HEK293 (cell line): ENCODE measurements around the gene SULF2.

ENCODE experiments used
- CTCF ChIA-PET: fragments of 350-600 bp; formaldehyde crosslinking; extraction: SDS; loops from one replicate; lab custom pipeline; 2021; ENCODE audit warnings: antibody characterized with exemption; lab: Yijun Ruan, JAX
- POLR2A ChIA-PET: fragments of 300-600 bp; formaldehyde crosslinking; extraction: SDS; loops from one replicate; lab custom pipeline; 2020; ENCODE audit warnings: antibody characterized with exemption, inconsistent platforms; lab: Yijun Ruan, JAX
- H3K27ac ChIP-seq: fragments of 200-500 bp; sonication (Bioruptor generic); 2 replicates; pipeline ENCODE4 v1.5.1; 2014; ENCODE audit warnings: low read depth, low read length, control low read depth, inconsistent platforms; ENCODE audit errors: extremely low read depth
- H3K36me3 ChIP-seq, 2 experiments: fragments of 200-500 bp in 1 of 2; sonication (Bioruptor generic) in 1 of 2; 1 replicate in 1 of 2; 2 replicates in 1 of 2; pipeline ENCODE4 v1.5.1; 2014 to 2017; ENCODE audit warnings: inconsistent platforms in 2 of 2, low read length in 2 of 2; ENCODE audit not compliant: control insufficient read depth in 2 of 2, insufficient read depth in 1 of 2
- H3K4me1 ChIP-seq: fragments of 200-500 bp; sonication (Bioruptor generic); 2 replicates; pipeline ENCODE4 v1.5.1; 2014; ENCODE audit warnings: mild to moderate bottlenecking, low read length, inconsistent platforms; ENCODE audit not compliant: control insufficient read depth, insufficient read depth
- H3K4me3 ChIP-seq: 2 replicates; pipeline ENCODE4 v1.5.1; 2011; ENCODE audit warnings: low read depth, mild to moderate bottlenecking, control low read depth, low read length, moderate library complexity
- H3K9me3 ChIP-seq: fragments of 200-500 bp; sonication (Bioruptor generic); 2 replicates; pipeline ENCODE4 v1.5.1; 2014; ENCODE audit warnings: low read depth, low read length, inconsistent platforms; ENCODE audit not compliant: control insufficient read depth, insufficient read depth
- BCL11A ChIP-seq: fragments of 450-650 bp; formaldehyde crosslinking; IDR thresholded peaks from 2 replicates; pipeline ENCODE4 v1.5.1; 2016; ENCODE audit warnings: low read depth, missing biosample characterization, missing genetic modification characterization
- GFI1B ChIP-seq: fragments of 450-650 bp; formaldehyde crosslinking; IDR thresholded peaks from 2 replicates; pipeline ENCODE4 v1.5.1; 2016; ENCODE audit warnings: missing biosample characterization, missing genetic modification characterization
- GLI2 ChIP-seq: fragments of 450-650 bp; formaldehyde crosslinking; IDR thresholded peaks from 2 replicates; pipeline ENCODE4; 2017; ENCODE audit warnings: missing biosample characterization, missing genetic modification characterization, low read depth, borderline replicate concordance
- GLIS1 ChIP-seq: fragments of 450-650 bp; formaldehyde crosslinking; IDR thresholded peaks from 2 replicates; pipeline ENCODE4 v1.5.1; 2016; ENCODE audit warnings: missing biosample characterization, missing genetic modification characterization
- KLF7 ChIP-seq: fragments of 450-650 bp; formaldehyde crosslinking; IDR thresholded peaks from 2 replicates; pipeline ENCODE4 v1.5.1; 2016; ENCODE audit warnings: missing biosample characterization, missing genetic modification characterization, borderline replicate concordance
- RBAK ChIP-seq: fragments of 450-650 bp; formaldehyde crosslinking; IDR thresholded peaks from 2 replicates; pipeline ENCODE4 v1.5.1; 2016; ENCODE audit warnings: missing biosample characterization, missing genetic modification characterization
- SCRT1 ChIP-seq: fragments of 450-650 bp; formaldehyde crosslinking; IDR thresholded peaks from 2 replicates; pipeline ENCODE4 v1.5.1; 2016; ENCODE audit warnings: missing biosample characterization, missing genetic modification characterization, borderline replicate concordance
- YY1 ChIP-seq: fragments of 450-650 bp; formaldehyde crosslinking; IDR thresholded peaks from 2 replicates; pipeline ENCODE4 v1.5.1; 2018; ENCODE audit warnings: missing biosample characterization, missing genetic modification characterization
- YY2 ChIP-seq: fragments of 450-650 bp; formaldehyde crosslinking; IDR thresholded peaks from 2 replicates; pipeline ENCODE4 v1.5.1; 2016; ENCODE audit warnings: missing biosample characterization, missing genetic modification characterization
- ZFP3 ChIP-seq: fragments of 450-650 bp; formaldehyde crosslinking; IDR thresholded peaks from 2 replicates; pipeline ENCODE4 v1.5.1; 2016; ENCODE audit warnings: low read depth, missing biosample characterization, missing genetic modification characterization
- ZNF157 ChIP-seq: fragments of 450-650 bp; formaldehyde crosslinking; IDR thresholded peaks from 2 replicates; pipeline ENCODE4 v1.5.1; 2016; ENCODE audit warnings: missing biosample characterization, missing genetic modification characterization
- ZNF169 ChIP-seq: fragments of 450-650 bp; formaldehyde crosslinking; IDR thresholded peaks from 2 replicates; pipeline ENCODE4 v1.5.1; 2016; ENCODE audit warnings: missing biosample characterization, missing genetic modification characterization
- ZNF184 ChIP-seq: fragments of 450-650 bp; IDR thresholded peaks from 2 replicates; pipeline ENCODE4 v1.5.1; 2018; ENCODE audit warnings: missing biosample characterization, mild to moderate bottlenecking, missing genetic modification characterization
- ZNF266 ChIP-seq: fragments of 450-650 bp; formaldehyde crosslinking; IDR thresholded peaks from 2 replicates; pipeline ENCODE4 v1.5.1; 2016; ENCODE audit warnings: missing biosample characterization, missing genetic modification characterization, low read depth
- ZNF311 ChIP-seq: fragments of 450-650 bp; formaldehyde crosslinking; IDR thresholded peaks from 2 replicates; pipeline ENCODE4 v1.5.1; 2017; ENCODE audit warnings: missing biosample characterization, missing genetic modification characterization, borderline replicate concordance
- ZNF423 ChIP-seq: fragments of 450-650 bp; formaldehyde crosslinking; IDR thresholded peaks from 2 replicates; pipeline ENCODE4 v1.5.1; 2016; ENCODE audit warnings: missing biosample characterization, missing genetic modification characterization
- ZNF48 ChIP-seq: fragments of 450-650 bp; formaldehyde crosslinking; IDR thresholded peaks from 2 replicates; pipeline ENCODE4 v1.5.1; 2016; ENCODE audit warnings: missing biosample characterization, missing genetic modification characterization
- ZNF529 ChIP-seq: fragments of 450-650 bp; formaldehyde crosslinking; IDR thresholded peaks from 2 replicates; pipeline ENCODE4 v1.5.1; 2017; ENCODE audit warnings: missing genetic modification characterization, missing biosample characterization; ENCODE audit not compliant: insufficient replicate concordance
- ZNF555 ChIP-seq: fragments of 450-650 bp; formaldehyde crosslinking; conservative IDR thresholded peaks from 2 replicates; pipeline ENCODE4 v1.5.1; 2017; ENCODE audit warnings: missing biosample characterization, mild to moderate bottlenecking, missing genetic modification characterization, inconsistent platforms
- ZNF623 ChIP-seq: fragments of 450-650 bp; formaldehyde crosslinking; IDR thresholded peaks from 2 replicates; pipeline ENCODE4 v1.5.1; 2016; ENCODE audit warnings: missing biosample characterization, missing genetic modification characterization
- TF ChIP-seq, protein P1 (sequence below): fragments of 450-650 bp; formaldehyde crosslinking; IDR thresholded peaks from 2 replicates; pipeline ENCODE4 v1.5.1; 2016; ENCODE audit warnings: missing biosample characterization, missing genetic modification characterization
- TF ChIP-seq, protein P2 (sequence below): fragments of 450-650 bp; formaldehyde crosslinking; IDR thresholded peaks from 2 replicates; pipeline ENCODE4 v1.5.1; 2017; ENCODE audit warnings: missing biosample characterization, missing genetic modification characterization
- TF ChIP-seq, protein P3 (sequence below): fragments of 450-650 bp; formaldehyde crosslinking; IDR thresholded peaks from 2 replicates; pipeline ENCODE4 v1.5.1; 2016; ENCODE audit warnings: missing biosample characterization, missing genetic modification characterization
- TF ChIP-seq, protein P4 (sequence below): sonication (generic); formaldehyde crosslinking; IDR thresholded peaks from 2 replicates; pipeline ENCODE4 v1.8.1; 2022; ENCODE audit warnings: mild to moderate bottlenecking, moderate library complexity, missing genetic modification reagents

The SULF2 gene

DNA sequence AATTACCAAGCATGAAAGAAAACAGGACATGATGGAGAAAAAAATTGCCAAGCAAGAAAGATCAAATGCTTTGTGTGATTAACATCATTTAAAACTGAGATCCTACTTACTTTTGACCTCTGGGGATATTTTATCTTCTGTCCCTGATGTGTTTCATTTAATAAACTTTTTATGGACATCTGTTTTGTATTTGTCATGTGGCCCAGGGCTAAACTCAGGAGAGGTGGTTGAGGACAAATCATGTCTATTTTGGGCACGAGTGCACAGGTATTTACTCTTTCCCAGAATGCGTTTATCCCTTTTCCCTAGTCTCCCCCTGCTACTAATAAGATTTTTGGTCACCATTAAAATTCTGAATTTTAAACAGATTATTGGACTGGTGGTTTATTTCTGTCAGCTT is 155.4 kb downstream of the SULF2 start (continued):
- TF ChIP-seq ZNF423 (tag by site-specific recombination), result no peak
- TF ChIP-seq GFI1B, result no peak
- TF ChIP-seq RBAK (tag by site-specific recombination), result no peak
- no peak for TF ChIP-seq ZNF169
- TF ChIP-seq, protein P1, sequence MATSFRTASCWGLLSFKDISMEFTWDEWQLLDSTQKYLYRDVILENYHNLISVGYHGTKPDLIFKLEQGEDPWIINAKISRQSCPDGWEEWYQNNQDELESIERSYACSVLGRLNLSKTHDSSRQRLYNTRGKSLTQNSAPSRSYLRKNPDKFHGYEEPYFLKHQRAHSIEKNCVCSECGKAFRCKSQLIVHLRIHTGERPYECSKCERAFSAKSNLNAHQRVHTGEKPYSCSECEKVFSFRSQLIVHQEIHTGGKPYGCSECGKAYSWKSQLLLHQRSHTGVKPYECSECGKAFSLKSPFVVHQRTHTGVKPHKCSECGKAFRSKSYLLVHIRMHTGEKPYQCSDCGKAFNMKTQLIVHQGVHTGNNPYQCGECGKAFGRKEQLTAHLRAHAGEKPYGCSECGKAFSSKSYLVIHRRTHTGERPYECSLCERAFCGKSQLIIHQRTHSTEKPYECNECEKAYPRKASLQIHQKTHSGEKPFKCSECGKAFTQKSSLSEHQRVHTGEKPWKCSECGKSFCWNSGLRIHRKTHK, result no peak
- no peak for TF ChIP-seq ZFP3
- no peak for TF ChIP-seq SCRT1 (tag by site-specific recombination)
- TF ChIP-seq GLI2 (tag by site-specific recombination), result no peak
- TF ChIP-seq, protein P2, sequence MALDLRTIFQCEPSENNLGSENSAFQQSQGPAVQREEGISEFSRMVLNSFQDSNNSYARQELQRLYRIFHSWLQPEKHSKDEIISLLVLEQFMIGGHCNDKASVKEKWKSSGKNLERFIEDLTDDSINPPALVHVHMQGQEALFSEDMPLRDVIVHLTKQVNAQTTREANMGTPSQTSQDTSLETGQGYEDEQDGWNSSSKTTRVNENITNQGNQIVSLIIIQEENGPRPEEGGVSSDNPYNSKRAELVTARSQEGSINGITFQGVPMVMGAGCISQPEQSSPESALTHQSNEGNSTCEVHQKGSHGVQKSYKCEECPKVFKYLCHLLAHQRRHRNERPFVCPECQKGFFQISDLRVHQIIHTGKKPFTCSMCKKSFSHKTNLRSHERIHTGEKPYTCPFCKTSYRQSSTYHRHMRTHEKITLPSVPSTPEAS (tag by site-specific recombination), result no peak
- TF ChIP-seq, protein P3, sequence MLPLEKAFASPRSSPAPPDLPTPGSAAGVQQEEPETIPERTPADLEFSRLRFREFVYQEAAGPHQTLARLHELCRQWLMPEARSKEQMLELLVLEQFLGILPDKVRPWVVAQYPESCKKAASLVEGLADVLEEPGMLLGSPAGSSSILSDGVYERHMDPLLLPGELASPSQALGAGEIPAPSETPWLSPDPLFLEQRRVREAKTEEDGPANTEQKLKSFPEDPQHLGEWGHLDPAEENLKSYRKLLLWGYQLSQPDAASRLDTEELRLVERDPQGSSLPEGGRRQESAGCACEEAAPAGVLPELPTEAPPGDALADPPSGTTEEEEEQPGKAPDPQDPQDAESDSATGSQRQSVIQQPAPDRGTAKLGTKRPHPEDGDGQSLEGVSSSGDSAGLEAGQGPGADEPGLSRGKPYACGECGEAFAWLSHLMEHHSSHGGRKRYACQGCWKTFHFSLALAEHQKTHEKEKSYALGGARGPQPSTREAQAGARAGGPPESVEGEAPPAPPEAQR (tag by site-specific recombination), result no peak

DNA sequence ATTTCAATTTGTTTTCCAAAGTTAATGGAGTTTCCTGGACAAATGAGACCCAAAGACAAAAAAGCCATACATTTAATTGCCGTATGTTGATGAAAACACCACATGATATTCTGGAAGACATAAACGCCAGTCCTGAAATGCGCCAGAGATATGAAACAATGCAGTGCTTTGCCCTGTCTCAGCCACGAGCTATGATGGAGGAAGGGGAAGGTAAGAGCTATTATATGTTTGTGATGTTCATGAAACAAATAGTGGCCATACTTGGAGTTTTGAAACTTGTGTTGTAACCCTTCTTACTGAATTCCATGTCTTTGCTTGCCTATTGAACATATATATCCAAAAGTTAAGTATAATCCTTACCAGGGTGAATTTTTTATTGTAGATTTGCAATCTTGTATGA is 157.7 kb downstream of the SULF2 start:
- H3K9me3 ChIP-seq, result no peaks in the 10 kb centered on the region
- H3K4me3 ChIP-seq, result no peak overlapping the region
- peaks cover 3 to 24% of the 10 kb centered on the region in 2 experiments; a peak in 2 of 3 replicates for H3K36me3 ChIP-seq
- TF ChIP-seq ZNF184 (tag by site-specific recombination), result no peak
- TF ChIP-seq YY2 (tag by site-specific recombination), result no peak
- no peak for TF ChIP-seq ZNF311 (tag by site-specific recombination)
- no peak for TF ChIP-seq ZNF266 (tag by site-specific recombination)
- TF ChIP-seq KLF7 (tag by site-specific recombination), result no peak
- TF ChIP-seq ZNF48 (tag by site-specific recombination), result no peak
- no peak for TF ChIP-seq BCL11A (tag by site-specific recombination)
- TF ChIP-seq SCRT1 (tag by site-specific recombination), result no peak
- TF ChIP-seq ZNF529 (tag by site-specific recombination), result no peak
- no peak for TF ChIP-seq YY1 (tag by site-specific recombination)
- TF ChIP-seq ZNF157, result no peak
- no peak for TF ChIP-seq ZNF555 (tag by site-specific recombination)
- no peaks in the 10 kb centered on the region for H3K4me1 ChIP-seq
- CTCF ChIA-PET, result no interaction called here
- POLR2A ChIA-PET, result no interaction called here
- H3K27ac ChIP-seq, result no peak overlapping the region

DNA sequence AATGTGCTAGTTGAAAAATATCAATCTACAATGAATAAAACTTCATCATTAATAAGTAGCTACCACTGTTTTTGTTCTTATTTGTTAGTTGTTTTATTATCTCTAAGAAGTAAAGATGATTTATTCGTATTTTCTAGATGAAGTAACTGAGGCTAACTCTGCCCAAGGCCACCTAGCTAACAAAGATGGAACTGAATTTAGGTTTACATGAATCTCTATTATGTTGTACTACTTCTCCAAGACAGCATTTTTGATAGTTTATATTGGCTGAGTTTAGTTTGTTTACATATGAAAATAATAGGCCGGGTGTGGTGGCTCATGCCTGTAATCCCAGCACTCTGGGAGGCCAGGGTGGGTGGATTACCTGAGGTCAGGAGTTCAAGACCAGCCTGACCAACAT is 162.1 kb downstream of the SULF2 start:
- no peak overlapping the region for H3K4me3 ChIP-seq
- H3K4me1 ChIP-seq, result no peaks in the 10 kb centered on the region
- peaks cover 0 to 21% of the 10 kb centered on the region in 2 experiments; a peak in 2 of 3 replicates for H3K36me3 ChIP-seq
- POLR2A ChIA-PET, result no interaction called here
- CTCF ChIA-PET, result interaction anchor here (0.6 to 3.0 kb wide), 6 partner anchors 13 to 424 kb away, joined by 3 to 18 read pairs (median 4); no protein-coding TSS in a partner anchor
- H3K9me3 ChIP-seq, result no peaks in the 10 kb centered on the region
- no peak overlapping the region for H3K27ac ChIP-seq
- TF ChIP-seq ZNF623 (tag by site-specific recombination), result no peak
- TF ChIP-seq, protein P4, sequence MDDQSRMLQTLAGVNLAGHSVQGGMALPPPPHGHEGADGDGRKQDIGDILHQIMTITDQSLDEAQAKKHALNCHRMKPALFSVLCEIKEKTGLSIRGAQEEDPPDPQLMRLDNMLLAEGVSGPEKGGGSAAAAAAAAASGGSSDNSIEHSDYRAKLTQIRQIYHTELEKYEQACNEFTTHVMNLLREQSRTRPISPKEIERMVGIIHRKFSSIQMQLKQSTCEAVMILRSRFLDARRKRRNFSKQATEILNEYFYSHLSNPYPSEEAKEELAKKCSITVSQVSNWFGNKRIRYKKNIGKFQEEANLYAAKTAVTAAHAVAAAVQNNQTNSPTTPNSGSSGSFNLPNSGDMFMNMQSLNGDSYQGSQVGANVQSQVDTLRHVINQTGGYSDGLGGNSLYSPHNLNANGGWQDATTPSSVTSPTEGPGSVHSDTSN (CRISPR knock-in tag), result no peak
- TF ChIP-seq GLIS1 (tag by site-specific recombination), result peak; percentile 9; the same call in 1 of the 2 replicates
